Tibial artery (tissue), 4 donors: ENCODE results near the gene G6PD.

ENCODE experiments used
- DNase-seq, 2 donors: peaks; one replicate each; pipeline ENCODE4 v3.0.0-alpha.2; 2019
- H3K27ac ChIP-seq, 2 donors: fragments of 200-600 bp; sonication (generic) in 1 of 2; 1 replicate in 1 of 2; 2 replicates in 1 of 2; pipeline ENCODE4 v1.5.1; 2018 to 2019; ENCODE audit warnings: mild to moderate bottlenecking in 1 of 2
- H3K27me3 ChIP-seq, 2 donors: fragments of 200-600 bp; sonication (generic) in 1 of 2; one replicate each; pipeline versions ENCODE4 v1.5.1 to v1.6.0; 2016 to 2019
- H3K36me3 ChIP-seq, 3 donors: fragments of 200-600 bp; sonication (generic) in 2 of 3; one replicate each; pipeline ENCODE4 v1.5.1; 2016 to 2019; ENCODE audit warnings: mild to moderate bottlenecking in 2 of 3
- H3K4me1 ChIP-seq, 4 donors: fragments of 200-600 bp; sonication (generic) in 2 of 4; 1 replicate in 3 of 4; 2 replicates in 1 of 4; pipeline ENCODE4 v1.5.1; 2016 to 2019
- H3K4me3 ChIP-seq, 2 donors: fragments of 200-600 bp; sonication (generic) in 1 of 2; 1 replicate in 1 of 2; 2 replicates in 1 of 2; pipeline ENCODE4 v1.5.1; 2018 to 2019; ENCODE audit warnings: mild to moderate bottlenecking in 2 of 2
- H3K9me3 ChIP-seq, 3 donors: fragments of 200-600 bp; sonication (generic) in 1 of 3; one replicate each; pipeline ENCODE4 v1.5.1; 2016 to 2019
- CTCF ChIP-seq, 2 experiments: fragments of 200-600 bp in 1 of 2; fragments of 450-650 bp in 1 of 2; IDR thresholded peaks; one replicate each; pipeline ENCODE4 v1.5.1; 2017 to 2019; ENCODE audit warnings: antibody characterized with exemption in 2 of 2, mild to moderate bottlenecking in 1 of 2, moderate library complexity in 1 of 2
- intact Hi-C: fragments of 100-400 bp; cut with DNase I; formaldehyde crosslinking; loops from one replicate; pipeline ENCODE4 v1.15.0; 2023; ENCODE audit warnings: low total_unique reads

Gene G6PD

GRCh38 chrX:154547245-154548027 is 790 bp upstream of the G6PD start, which contains the start of gene IKBKG:
Gene IKBKG, plus strand, starts transcription at chrX:154547620. Its CDS starts 4,383 bp downstream, at chrX:154552003.
- intact Hi-C loops = no loop called here
- Histone ChIP-seq H3K27ac (peak within 1 kb of the TSS; percentile 80 to 92), H3K36me3 (no peaks in the 10 kb centered on the region), H3K4me1 (peaks cover 0 to 61% (median 17%) of the 10 kb centered on the region in 4 donors), H3K9me3 (no peaks in the 10 kb centered on the region), H3K4me3 (peak within 1 kb of the TSS; percentile 63 to 70), H3K27me3 (no peaks in the 10 kb centered on the region)
- TF ChIP-seq CTCF (IDR thresholded peaks at IDR 0.05) = no peak
- DNase-seq = peak; percentile 87 to 94

DNA sequence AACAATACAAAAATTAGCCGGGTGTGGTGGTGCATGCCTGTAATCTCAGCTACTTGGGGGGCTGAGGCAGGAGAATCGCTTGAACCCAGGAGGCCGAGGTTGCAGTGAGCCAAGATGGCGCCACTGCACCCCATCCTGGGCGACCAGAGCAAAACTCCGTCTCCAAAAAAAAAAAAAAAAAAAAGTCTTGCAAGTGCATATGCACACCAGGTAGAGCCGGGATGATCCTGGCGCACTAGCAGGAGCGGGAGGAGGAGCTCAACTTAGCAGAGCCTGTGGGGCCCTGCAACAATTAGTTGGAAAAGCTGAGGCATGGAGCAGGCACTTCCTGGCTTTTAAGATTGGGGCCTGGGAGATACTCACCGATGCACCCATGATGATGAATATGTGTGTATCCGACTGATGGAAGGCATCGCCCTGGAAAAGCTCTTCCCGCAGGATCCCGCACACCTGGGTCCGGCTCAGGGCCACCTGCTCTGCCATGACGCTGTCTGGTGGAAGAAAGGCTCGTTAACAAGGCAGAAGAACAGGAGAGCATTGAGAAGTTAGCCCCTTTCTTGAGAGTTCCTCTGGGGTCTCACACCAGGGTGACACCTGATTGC is 872 bp downstream of the G6PD start:
- peak overlapping the region; percentile 80 to 92 for H3K27ac ChIP-seq
- intact Hi-C loops = no loop called here

DNA sequence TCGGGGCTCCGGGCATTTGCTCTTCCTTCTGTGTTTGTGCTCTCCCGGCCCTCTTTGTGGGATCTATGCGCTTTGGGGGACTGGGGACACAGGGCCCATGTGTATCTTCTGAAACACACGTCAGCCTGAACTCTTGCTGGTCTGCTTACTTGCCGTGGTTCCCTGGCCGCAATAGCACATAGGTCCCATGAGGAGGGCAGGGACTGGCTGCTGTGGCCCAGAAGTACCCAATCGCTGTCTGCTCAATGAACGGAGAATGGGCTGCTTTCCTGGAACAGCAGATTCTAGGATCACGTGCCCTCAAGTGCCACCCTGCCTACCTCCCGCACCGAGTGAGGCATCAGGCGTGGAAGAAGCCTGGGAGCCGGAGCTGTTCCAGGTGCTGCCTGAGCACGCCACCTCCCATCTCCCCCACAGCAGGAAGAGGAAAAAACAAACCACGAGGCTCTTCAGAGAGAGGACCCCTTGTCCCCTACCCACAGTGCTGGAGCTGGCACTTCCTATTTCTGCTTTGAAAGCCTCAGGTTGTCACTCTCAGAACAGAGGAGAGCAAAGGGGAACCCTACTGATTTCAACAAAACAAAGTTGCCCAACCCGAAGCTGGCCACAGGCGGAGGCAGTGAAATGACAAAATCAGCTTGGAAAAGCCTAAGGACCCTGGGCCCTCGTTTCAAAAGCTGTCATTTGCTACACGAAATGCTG is 3.8 kb downstream of the G6PD start:
- Histone ChIP-seq H3K27me3 (no peaks in the 10 kb centered on the region), H3K4me3 (peak overlapping the region; percentile 21 to 25), H3K9me3 (no peaks in the 10 kb centered on the region), H3K4me1 (peaks cover 0 to 64% (median 23%) of the 10 kb centered on the region in 4 donors), H3K27ac (peak overlapping the region; percentile 84 to 92), H3K36me3 (no peaks in the 10 kb centered on the region)
- intact Hi-C loops = no loop called here
- DNase-seq = peak in 1 of 2 donors; percentile 73
- TF ChIP-seq CTCF (IDR thresholded peaks at IDR 0.05) = no peak

More for the DNA sequence above, 872 bp downstream of the G6PD start:
- H3K36me3 ChIP-seq = no peaks in the 10 kb centered on the region
- no peak for TF ChIP-seq CTCF (IDR thresholded peaks at IDR 0.05)
- no peak for DNase-seq
- H3K4me1 ChIP-seq = peaks cover 0 to 78% (median 30%) of the 10 kb centered on the region in 4 donors
- no peaks in the 10 kb centered on the region for H3K27me3 ChIP-seq
- H3K4me3 ChIP-seq = peak overlapping the region; percentile 63 to 70
- no peaks in the 10 kb centered on the region for H3K9me3 ChIP-seq

- H3K4me3 ChIP-seq = peak overlapping the region; percentile 21 to 25
- no peaks in the 10 kb centered on the region for H3K9me3 ChIP-seq
- peaks cover 0 to 64% (median 23%) of the 10 kb centered on the region in 4 donors for H3K4me1 ChIP-seq
- intact Hi-C loops = no loop called here
- no peaks in the 10 kb centered on the region for H3K36me3 ChIP-seq
- no peak for TF ChIP-seq CTCF (IDR thresholded peaks at IDR 0.05)
- peak; percentile 88 to 94 for DNase-seq
- H3K27ac ChIP-seq = peak overlapping the region; percentile 84 to 92
- H3K27me3 ChIP-seq = no peaks in the 10 kb centered on the region
These were observed 4.5 kb downstream of the G6PD start for GRCh38 chrX:154541896-154542722.

DNA sequence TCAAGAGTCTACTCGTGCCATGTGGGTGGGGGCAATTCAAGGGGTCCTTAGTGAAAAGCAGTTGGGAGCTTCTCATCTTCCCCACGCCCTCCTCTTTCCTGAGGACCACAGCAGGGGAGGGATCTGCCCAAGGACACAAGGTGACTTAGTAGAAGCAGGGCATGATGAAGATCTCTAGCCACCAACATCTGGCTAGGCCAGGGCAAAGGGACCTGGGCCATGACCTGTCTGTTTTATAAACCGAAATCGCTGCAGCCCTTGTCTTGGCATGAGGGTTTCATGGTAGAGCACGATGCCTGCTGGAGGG is 5.1 kb downstream of the G6PD start:
- peaks cover 0 to 64% (median 23%) of the 10 kb centered on the region in 4 donors for H3K4me1 ChIP-seq
- H3K36me3 ChIP-seq = no peaks in the 10 kb centered on the region
- no peak for DNase-seq
- no peaks in the 10 kb centered on the region for H3K9me3 ChIP-seq
- peak overlapping the region; percentile 84 to 92 for H3K27ac ChIP-seq
- no peak for TF ChIP-seq CTCF (IDR thresholded peaks at IDR 0.05)
- intact Hi-C loops = no loop called here
- no peaks in the 10 kb centered on the region for H3K27me3 ChIP-seq
- H3K4me3 ChIP-seq = no peak overlapping the region
